GM18519 (cell line): ENCODE results near the gene HMGCLL1.
A peak's percentile ranks its signal among the peaks of the same experiment; 100 is the strongest.

Experiments used
- ATAC-seq: cut with Tn5 transposase; IDR thresholded peaks from one replicate; pipeline ENCODE4 v1.9.1; 2021; ENCODE audit warnings: mild to moderate bottlenecking, moderate library complexity; ENCODE audit not compliant: unreplicated experiment, low FRiP score

Gene HMGCLL1

GRCh38 chr6:55536391-55536956 is 42.5 kb downstream of the HMGCLL1 start:
- ATAC-seq, result no peak

- no peak for ATAC-seq
Measured at GRCh38 chr6:55531496-55531895, 47.5 kb downstream of the HMGCLL1 start.

DNA sequence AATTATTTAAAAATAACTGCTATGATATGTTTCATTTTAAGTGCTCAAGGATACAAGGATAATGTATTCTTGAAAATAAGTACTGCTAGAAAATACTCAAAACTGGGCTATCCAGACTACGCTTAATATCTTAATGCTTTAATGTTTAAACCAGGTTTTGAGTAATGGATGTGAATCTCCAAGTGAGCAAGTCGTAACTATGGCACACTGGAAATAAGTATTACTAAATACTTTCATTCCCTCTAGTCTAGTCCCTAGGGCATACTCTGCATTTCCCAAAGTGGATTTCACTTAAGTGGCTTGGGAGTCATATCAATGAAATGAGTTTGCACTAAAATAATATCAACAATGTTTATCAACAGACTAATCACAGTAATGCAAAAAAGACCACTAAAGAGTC is 48.1 kb downstream of the HMGCLL1 start:
- no peak for ATAC-seq

- peak; percentile 97 for ATAC-seq
Measured at GRCh38 chr6:55528624-55529023, 50.4 kb downstream of the HMGCLL1 start.

DNA sequence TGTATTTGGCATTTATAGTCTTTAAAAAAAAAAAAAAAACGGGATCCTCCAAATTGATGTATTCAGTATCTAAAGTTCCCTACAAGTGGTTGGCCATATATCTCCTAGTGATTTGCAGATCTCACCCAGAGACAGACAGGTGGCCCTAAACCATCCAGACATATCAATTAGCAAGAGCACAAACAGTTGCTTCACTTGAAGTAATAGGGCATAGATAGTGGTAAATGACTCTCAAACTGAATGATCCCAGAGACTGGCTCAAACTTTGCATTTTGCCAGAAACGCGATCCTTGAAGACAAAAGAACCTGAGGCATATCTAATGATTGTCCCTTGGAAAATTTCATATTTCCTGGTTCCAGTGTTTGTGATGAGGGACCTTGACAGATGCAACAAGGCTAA is 54.6 kb downstream of the HMGCLL1 start:
- ATAC-seq, result no peak

DNA sequence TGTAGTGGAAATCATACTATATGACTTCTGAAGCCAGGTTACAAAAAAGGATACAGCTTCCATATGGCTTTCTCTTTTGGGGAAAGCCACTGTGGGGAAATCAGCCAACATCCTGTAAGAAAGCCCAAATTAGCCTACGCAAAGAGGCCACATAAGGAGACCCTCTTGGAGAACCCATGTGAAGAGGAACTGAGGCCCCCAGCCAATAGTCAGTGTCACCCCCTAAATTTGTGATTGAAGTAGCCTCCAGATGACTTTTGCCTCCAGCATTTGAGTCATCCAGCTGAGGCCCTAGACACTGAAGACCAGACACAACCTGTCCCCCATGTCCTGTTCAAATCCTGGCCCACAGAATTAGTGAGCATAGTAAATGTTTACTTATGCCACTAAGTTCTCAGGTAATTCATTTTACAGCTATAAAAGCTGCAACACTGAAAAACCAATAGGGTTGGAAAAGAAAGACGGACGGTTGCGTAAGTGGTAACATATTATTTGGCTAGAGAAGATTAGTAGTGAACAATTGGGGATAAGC is 60.4 kb downstream of the HMGCLL1 start:
- ATAC-seq, result no peak

- no peak for ATAC-seq
Measured at GRCh38 chr6:55516736-55517135, 62.3 kb downstream of the HMGCLL1 start.

GRCh38 chr6:55512904-55513303 is 66.1 kb downstream of the HMGCLL1 start:
- no peak for ATAC-seq

DNA sequence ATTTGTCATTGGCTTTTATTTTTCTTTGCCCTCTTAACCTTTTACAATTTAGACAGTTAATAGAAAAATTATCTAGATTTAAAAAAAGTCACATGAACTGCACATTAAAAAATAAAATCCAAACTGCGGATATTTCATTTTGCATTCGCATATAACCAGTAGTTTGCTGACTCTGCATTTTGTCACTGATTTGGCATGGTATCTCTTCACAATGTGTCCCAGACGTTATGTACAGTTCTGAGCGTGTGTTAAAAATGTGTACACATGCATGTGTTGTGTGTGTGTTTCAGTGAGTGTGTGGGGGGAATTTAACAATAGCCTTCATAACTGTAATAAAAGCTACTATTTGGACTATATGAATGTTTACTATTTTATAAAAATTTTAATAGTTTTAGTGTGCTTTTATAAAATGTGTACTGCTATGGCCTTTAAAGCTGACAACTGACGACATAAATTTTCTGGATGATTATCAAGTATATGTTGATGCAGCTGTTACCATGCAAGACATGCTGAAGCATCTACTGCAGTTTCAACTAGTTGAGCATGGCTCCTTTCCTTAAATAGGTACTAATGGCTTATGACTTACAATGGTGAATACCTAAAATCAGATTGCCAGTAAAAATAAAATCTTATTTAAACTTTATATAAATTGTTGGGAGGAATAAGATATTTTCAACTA is 67.7 kb downstream of the HMGCLL1 start:
- no peak for ATAC-seq

- ATAC-seq, result no peak
Measured at GRCh38 chr6:55499591-55499990, 79.4 kb downstream of the HMGCLL1 start.

DNA sequence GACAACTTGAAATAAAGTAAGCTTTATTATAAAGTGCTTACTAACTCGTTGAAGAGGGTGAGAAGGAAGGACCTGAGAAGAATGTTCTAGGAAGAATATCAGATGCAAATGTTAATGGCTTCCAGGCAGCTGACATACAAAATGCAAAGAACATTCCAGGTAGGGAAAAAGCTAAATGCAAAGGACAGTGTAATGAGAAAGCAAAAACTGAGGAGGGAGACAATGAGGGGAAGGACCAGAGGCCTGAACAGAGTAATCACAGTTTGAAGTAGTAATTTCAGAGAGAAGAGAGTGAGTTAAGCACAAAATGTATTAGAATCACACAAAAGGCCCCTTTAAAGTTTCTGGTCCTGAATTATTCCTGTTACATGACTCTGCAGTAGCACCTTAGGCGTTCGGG is 81.3 kb downstream of the HMGCLL1 start:
- no peak for ATAC-seq

- ATAC-seq, result no peak
Measured at GRCh38 chr6:55496201-55496600, 82.8 kb downstream of the HMGCLL1 start.

- no peak for ATAC-seq
Measured at GRCh38 chr6:55495277-55495676, 83.7 kb downstream of the HMGCLL1 start.

DNA sequence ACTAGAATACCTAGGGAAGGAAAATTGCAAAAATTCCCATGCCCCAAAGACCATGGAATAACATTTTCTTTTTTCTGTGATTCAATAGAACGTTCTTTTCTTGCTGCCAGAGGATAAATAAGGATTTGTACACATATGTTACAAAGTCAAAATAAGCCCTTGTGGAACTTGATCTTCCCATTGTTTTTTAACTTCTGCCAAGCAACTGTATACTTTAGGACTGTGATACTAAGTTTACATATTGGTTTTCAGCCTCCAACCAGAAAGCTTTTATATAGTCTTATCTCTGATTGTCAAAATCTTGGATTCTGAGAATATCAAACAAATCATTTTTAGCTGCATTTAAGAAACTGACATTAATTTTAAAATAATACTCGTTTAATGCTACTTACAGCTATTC is 84.6 kb downstream of the HMGCLL1 start:
- no peak for ATAC-seq

DNA sequence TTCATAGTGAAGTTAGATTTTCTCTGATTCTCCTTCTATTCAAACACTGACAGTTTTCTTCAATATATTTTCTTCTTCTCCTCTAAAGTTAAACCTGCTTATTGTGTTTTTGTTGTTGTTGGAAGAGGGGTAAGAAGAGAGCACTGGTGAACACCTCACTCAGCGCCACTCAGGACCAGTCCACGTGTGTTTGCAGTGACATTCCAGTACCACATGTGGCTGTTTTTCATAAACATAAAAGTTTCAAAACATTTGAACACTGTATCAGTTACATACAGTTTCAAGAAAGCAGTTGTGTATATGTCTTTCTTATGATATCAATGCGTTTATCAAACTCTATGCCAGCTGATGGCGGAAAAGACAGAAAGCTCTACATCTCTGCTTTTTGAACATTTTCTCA is 86.7 kb downstream of the HMGCLL1 start:
- no peak for ATAC-seq

- ATAC-seq, result no peak
Measured at GRCh38 chr6:55490871-55491270, 88.1 kb downstream of the HMGCLL1 start.

DNA sequence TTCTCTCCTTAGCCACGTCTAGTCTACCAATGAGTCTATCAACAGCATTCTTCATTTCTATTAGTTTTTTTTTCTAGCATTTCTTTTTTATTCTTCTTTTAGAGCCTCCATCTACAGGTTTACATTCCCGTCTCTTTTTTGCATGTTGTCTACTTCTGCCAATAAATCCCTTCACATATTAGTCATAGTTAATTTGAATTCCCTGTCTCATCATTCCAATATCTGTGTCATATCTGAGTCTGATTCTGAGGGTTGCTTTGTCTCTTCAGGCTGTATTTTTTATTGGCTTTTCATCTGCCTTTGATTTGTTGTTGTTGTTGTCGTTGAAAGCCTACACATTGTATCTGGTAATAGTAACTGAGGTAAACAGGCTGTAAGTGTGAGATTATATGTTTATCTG is 104.6 kb downstream of the HMGCLL1 start:
- ATAC-seq, result no peak

GRCh38 chr6:55473722-55474121 is 105.3 kb downstream of the HMGCLL1 start:
- no peak for ATAC-seq

GRCh38 chr6:55469951-55470366 is 109.0 kb downstream of the HMGCLL1 start:
- no peak for ATAC-seq

DNA sequence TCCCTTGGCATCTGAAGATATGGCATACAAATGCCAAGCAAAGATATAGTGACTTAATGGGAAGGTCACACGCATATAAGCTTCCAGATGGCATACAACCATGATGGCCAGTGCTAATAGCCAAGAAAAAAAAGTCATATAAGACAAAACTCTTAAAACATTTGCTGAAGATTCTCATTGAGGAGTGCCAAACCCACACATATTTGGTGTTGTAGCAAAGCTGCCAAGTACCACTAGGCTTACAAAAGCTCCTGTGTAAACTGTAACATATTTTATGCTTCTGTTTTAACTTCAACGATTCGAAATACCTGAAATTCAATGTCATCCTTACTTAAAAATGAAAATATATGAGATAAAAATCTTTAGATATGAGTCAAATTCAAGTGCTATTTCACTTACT is 123.0 kb downstream of the HMGCLL1 start:
- no peak for ATAC-seq

- ATAC-seq, result no peak
Measured at GRCh38 chr6:55450005-55450404, 129.0 kb downstream of the HMGCLL1 start.

DNA sequence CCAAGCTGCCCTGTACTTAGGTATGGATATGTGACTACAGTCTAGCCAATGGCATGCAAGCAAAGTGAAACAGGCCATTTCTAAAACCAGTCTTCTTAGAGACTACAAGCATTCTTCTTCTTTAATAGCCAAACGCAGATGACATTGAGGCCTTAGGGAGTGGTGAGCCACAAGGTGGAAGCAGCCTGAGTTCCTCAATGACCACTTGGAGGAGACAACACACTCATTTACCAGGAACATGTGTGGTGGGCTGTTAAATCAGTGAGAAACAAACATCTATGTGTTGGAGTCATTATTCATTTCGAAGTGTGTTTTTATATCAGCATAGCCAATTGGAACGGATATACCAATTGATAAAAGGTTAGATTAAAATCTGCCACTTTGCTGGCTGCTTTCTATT is 129.8 kb downstream of the HMGCLL1 start:
- ATAC-seq, result no peak
